Measurements from ENCODE around the gene TENM4.
A peak's percentile ranks its signal among the peaks of the same experiment; 100 is the strongest.

Gene TENM4

GRCh38 chr11:78800096-78800690 lies 640.6 kb downstream of the TENM4 start:
- H3K27ac ChIP-seq (ENCODE audit: low read length): no peak overlapping the region
- H3K4me3 ChIP-seq (ENCODE audit: low read depth in 1 of 2, low read length in 2 of 2): no peak overlapping the region
- H2AFZ ChIP-seq (ENCODE audit: low read depth, low read length): no peak overlapping the region
- H3K9ac ChIP-seq (ENCODE audit: low read depth, low read length): no peak overlapping the region
- no peaks in the 10 kb centered on the region for H3K79me2 ChIP-seq (ENCODE audit: insufficient read depth, low read length)
- no peaks in the 10 kb centered on the region for H3K9me3 ChIP-seq (ENCODE audit: insufficient read depth, low read length, severe bottlenecking)
- DNase-seq: no peak
- TF ChIP-seq CTCF (IDR thresholded peaks at IDR 0.05; ENCODE audit: borderline replicate concordance, extremely low read depth, low read length, poor library complexity, severe bottlenecking): no peak
- TF ChIP-seq EZH2 (IDR thresholded peaks at IDR 0.05; ENCODE audit: borderline replicate concordance, low read depth, low read length, severe bottlenecking): no peak
- ATAC-seq (ENCODE audit: insufficient read depth, low read depth): no peak
- 0 out of 2 replicates have a peak, but pooled peaks cover 5% of the 10 kb centered on the region for H3K4me1 ChIP-seq (ENCODE audit: insufficient read depth, low read length)
- no peaks in the 10 kb centered on the region for H4K20me1 ChIP-seq (ENCODE audit: insufficient read depth, low read length)
- H3K4me2 ChIP-seq (ENCODE audit: insufficient read depth, low read length): no peak overlapping the region
- H3K27me3 ChIP-seq (ENCODE audit: insufficient read depth, low read length, poor library complexity): no peaks in the 10 kb centered on the region
- H3K36me3 ChIP-seq (ENCODE audit: insufficient read depth, low read length): no peaks in the 10 kb centered on the region

DNA sequence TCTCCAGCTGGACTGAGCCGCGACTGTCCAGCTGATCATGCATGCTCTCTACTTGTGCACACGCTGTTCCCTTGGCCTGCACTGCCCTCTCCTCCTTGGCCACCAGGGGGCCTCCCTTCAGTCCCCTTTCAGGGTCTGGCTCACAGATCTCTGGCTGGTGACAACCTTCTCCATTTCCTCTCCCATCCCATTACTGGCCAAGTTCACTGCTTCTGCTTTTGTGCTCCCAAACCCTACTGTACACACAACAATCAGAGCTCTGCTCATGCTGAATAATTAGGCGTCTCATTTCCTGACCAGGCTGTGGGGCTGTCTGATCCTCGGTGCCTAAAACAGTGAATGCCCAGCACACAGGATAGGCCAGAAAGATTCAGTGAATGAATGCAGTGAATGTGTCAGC lies 642.2 kb downstream of the TENM4 start:
- Histone ChIP-seq H3K27me3 (ENCODE audit: insufficient read depth, low read length, poor library complexity) (peaks cover 3% of the 10 kb centered on the region), H3K9ac (ENCODE audit: low read depth, low read length) (no peak overlapping the region), H3K36me3 (ENCODE audit: insufficient read depth, low read length) (no peaks in the 10 kb centered on the region), H3K4me2 (ENCODE audit: insufficient read depth, low read length) (no peak overlapping the region), H3K27ac (ENCODE audit: low read length) (no peak overlapping the region), H2AFZ (ENCODE audit: low read depth, low read length) (no peak overlapping the region), H3K79me2 (ENCODE audit: insufficient read depth, low read length) (no peaks in the 10 kb centered on the region), H4K20me1 (ENCODE audit: insufficient read depth, low read length) (no peaks in the 10 kb centered on the region), H3K9me3 (ENCODE audit: insufficient read depth, low read length, severe bottlenecking) (no peaks in the 10 kb centered on the region), H3K4me1 (ENCODE audit: insufficient read depth, low read length) (0 out of 2 replicates have a peak, but pooled peaks cover 5% of the 10 kb centered on the region), H3K4me3 (ENCODE audit: low read depth in 1 of 2, low read length in 2 of 2) (no peak overlapping the region)
- TF ChIP-seq CTCF (IDR thresholded peaks at IDR 0.05; ENCODE audit: borderline replicate concordance, extremely low read depth, low read length, poor library complexity, severe bottlenecking) (peak; percentile 93), EZH2 (IDR thresholded peaks at IDR 0.05; ENCODE audit: borderline replicate concordance, low read depth, low read length, severe bottlenecking) (no peak)
- ATAC-seq (ENCODE audit: insufficient read depth, low read depth) (peak; percentile 95), DNase-seq (peak; percentile 54)

DNA sequence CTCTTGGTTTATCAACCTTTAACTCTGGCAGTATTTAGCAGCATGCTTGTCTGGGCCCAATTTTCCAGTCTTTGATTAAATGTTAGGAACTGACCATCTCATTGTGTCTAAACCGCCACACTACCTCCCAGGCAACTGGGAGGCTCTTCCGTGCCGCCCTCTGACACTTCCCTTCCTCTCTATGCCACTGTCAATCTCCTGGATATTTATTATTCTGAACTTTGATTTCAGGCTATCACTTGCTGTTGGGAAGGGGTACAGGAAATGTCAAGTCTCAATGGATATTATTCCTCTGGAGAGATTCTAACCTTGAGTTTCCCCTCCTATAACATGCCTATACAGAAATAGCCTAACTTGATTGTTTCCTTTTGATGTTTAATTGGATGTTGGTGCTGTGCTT lies 643.3 kb downstream of the TENM4 start:
- H3K27me3 ChIP-seq (ENCODE audit: insufficient read depth, low read length, poor library complexity): peaks cover 3% of the 10 kb centered on the region
- no peaks in the 10 kb centered on the region for H3K79me2 ChIP-seq (ENCODE audit: insufficient read depth, low read length)
- no peak overlapping the region for H3K9ac ChIP-seq (ENCODE audit: low read depth, low read length)
- no peak overlapping the region for H3K4me3 ChIP-seq (ENCODE audit: low read depth in 1 of 2, low read length in 2 of 2)
- no peak for DNase-seq
- H2AFZ ChIP-seq (ENCODE audit: low read depth, low read length): no peak overlapping the region
- no peaks in the 10 kb centered on the region for H3K36me3 ChIP-seq (ENCODE audit: insufficient read depth, low read length)
- no peak overlapping the region for H3K4me2 ChIP-seq (ENCODE audit: insufficient read depth, low read length)
- H3K27ac ChIP-seq (ENCODE audit: low read length): no peak overlapping the region
- H3K4me1 ChIP-seq (ENCODE audit: insufficient read depth, low read length): 0 out of 2 replicates have a peak, but pooled peaks cover 5% of the 10 kb centered on the region
- no peaks in the 10 kb centered on the region for H4K20me1 ChIP-seq (ENCODE audit: insufficient read depth, low read length)
- TF ChIP-seq CTCF (IDR thresholded peaks at IDR 0.05; ENCODE audit: borderline replicate concordance, extremely low read depth, low read length, poor library complexity, severe bottlenecking): no peak
- no peak for TF ChIP-seq EZH2 (IDR thresholded peaks at IDR 0.05; ENCODE audit: borderline replicate concordance, low read depth, low read length, severe bottlenecking)
- H3K9me3 ChIP-seq (ENCODE audit: insufficient read depth, low read length, severe bottlenecking): no peaks in the 10 kb centered on the region
- no peak for ATAC-seq (ENCODE audit: insufficient read depth, low read depth)

Data from DND-41 (cell line).